Stimulated activated CD4-positive, alpha-beta T cell treated with anti-CD3 and anti-CD28 coated beads, Interleukin-15, amount 100 ng/mL, for 24 hours (primary cell): ENCODE measurements around the gene ZBTB17.
A peak's percentile ranks its signal among the peaks of the same experiment; 100 is the strongest.
"Not testable (repeated sequence)": the region's sequence is repeated elsewhere in the genome, so short reads cannot be mapped to it uniquely, and the experiment has no call there.

ENCODE experiments used
- DNase-seq: peaks from one replicate; pipeline ENCODE4 v3.0.0-alpha.2; 2020

ZBTB17 gene

DNA sequence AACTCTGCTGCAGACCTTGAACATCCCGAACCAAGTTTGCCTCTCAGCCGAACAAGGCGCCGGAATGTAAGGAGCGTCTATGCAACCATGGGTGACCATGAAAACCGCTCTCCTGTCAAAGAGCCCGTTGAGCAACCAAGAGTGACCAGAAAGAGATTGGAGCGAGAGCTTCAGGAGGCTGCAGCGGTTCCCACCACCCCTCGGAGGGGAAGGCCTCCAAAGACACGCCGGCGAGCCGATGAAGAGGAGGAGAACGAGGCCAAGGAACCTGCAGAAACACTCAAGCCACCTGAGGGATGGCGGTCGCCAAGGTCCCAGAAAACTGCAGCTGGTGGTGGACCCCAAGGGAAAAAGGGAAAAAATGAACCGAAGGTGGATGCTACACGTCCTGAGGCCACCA, 44.0 kb downstream of the ZBTB17 start:
- no peak for DNase-seq

DNA sequence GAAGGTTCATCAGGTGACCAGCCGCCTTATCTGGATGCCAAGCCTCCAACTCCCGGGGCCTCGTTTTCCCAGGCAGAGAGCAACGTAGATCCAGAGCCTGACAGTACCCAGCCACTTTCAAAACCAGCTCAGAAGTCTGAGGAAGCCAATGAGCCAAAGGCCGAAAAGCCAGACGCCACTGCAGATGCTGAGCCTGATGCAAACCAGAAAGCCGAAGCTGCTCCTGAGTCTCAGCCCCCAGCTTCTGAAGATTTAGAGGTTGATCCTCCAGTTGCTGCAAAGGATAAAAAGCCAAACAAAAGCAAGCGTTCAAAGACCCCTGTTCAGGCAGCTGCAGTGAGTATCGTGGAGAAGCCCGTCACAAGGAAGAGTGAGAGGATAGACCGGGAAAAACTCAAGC, 44.5 kb downstream of the ZBTB17 start:
- no peak for DNase-seq

DNA sequence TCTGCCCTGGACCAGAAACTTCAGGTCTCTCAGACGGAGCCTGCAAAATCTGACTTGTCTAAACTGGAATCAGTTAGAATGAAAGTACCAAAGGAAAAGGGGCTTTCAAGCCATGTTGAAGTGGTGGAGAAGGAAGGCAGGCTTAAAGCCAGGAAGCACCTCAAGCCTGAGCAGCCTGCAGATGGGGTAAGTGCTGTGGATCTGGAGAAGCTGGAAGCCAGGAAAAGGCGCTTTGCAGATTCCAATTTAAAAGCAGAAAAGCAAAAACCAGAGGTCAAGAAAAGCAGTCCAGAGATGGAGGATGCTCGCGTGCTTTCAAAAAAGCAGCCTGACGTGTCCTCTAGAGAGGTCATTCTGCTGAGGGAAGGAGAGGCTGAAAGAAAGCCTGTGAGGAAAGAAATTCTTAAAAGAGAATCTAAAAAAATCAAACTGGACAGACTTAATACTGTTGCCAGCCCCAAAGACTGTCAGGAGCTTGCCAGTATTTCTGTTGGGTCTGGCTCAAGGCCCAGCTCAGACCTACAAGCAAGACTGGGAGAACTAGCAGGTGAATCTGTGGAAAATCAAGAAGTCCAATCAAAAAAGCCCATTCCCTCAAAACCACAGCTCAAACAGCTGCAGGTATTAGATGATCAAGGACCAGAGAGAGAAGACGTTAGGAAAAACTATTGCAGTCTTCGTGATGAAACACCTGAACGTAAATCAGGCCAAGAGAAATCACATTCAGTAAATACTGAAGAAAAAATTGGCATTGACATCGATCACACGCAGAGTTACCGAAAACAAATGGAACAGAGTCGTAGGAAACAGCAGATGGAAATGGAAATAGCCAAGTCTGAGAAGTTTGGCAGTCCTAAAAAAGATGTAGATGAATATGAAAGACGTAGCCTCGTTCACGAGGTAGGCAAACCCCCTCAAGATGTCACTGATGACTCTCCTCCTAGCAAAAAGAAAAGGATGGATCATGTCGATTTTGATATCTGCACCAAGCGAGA, 46.6 kb downstream of the ZBTB17 start:
- no peak for DNase-seq

DNA sequence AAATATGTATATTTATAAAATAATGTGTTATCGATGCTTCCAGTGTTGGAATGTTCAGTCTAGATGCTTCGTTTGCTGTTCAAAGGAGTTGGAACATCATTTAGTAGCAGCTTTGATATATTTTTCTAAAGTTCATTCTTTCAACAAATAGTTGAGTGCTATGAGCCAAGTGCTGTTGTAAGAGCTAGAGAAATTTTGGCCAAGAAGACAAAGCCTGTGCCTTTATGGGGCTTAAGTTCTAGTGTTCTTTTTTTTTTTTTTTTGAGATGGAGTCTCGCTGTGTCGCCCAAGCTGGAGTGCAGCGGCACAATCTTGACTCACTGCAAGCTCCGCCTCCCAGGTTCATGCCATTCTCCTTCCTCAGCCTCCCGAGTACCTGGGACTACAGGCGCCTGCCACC, 49.5 kb downstream of the ZBTB17 start:
- DNase-seq: not testable (repeated sequence)

DNA sequence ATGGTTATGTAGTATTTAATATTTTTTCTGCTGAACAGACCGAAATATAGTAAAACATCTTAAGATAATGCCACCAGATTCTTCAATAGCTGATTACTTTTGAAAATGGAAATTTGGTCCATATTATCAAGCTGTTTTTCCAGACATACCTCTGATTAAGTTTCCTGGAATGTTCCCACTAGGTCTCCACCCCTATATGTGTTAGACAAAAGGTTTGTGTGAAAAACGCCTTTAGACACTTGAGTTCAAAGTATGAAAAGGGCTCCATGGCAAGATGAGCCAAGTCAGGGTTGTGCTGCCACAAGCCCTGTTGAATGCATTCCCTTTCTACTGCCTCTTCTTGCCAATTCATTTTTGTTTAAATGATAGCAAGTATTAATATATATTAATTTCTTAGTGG, 52.7 kb downstream of the ZBTB17 start:
- no peak for DNase-seq

DNA sequence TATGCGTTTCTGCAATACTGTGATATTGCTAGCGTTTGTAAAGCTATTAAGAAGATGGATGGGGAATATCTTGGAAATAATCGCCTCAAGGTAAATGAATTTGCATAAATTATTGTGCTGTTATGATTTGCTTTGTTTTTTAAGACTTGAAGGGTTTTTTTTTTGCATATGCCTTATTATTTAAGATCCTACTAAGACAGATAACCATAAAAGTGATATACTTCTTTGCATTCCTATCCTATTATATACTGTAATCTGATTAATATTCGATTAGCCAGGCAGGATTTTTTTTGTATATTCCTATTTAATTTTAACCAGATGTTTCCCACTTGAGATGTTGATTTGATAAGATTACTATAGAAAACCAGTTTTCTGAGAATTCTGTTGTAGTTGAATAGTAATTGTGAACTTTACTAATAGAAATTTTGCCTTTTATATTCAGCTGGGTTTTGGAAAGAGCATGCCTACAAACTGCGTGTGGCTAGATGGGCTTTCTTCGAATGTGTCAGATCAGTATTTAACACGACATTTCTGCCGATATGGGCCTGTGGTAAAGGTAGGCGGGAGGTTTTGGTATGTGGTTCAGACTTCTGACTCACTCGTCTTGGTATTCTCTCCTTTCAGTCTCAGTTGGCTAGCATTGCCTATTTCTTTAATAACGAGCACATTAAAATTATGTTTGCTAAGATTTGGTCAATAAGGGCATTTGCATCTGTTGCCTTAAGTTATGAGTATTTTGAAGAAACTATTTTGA, 56.8 kb downstream of the ZBTB17 start:
- peak; percentile 80 for DNase-seq

DNA sequence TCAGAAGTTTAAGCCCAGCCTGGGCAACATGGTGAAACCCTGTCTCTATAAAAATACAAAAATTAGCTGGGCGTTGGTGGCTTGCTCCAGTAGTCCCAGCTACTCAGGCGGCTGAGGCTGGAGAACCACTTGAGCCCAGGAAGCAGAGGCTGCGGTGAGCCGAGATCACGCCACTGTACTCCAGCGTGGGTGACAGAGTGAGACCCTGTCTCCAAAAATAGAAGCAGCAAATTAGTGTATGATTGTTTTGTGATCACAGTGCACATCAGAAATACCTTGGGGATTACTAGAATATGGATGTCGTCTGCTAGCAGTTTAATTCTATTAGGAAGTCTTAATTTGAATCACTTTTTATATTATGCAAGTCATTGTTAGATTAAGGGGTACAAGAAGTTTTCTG, 59.0 kb downstream of the ZBTB17 start:
- no peak for DNase-seq

DNA sequence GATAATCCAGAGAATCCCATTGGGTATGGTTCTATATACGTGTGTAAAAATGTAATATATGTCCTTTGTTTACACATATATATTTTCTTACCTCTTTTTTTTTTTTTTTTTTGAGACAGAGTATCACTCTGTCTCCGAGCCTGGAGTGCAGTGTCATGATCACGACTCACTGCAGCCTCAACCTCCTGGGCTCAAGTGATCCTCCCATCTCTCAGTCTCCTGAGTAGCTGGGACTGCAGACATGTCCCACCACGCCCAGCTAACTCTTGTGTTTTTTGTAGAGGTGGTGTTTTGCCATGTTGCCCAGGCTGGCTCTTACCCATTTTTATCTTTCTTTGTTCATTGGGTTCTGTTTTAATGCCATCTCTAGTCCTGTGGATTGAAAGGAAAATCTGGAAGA, 59.5 kb downstream of the ZBTB17 start:
- no peak for DNase-seq

DNA sequence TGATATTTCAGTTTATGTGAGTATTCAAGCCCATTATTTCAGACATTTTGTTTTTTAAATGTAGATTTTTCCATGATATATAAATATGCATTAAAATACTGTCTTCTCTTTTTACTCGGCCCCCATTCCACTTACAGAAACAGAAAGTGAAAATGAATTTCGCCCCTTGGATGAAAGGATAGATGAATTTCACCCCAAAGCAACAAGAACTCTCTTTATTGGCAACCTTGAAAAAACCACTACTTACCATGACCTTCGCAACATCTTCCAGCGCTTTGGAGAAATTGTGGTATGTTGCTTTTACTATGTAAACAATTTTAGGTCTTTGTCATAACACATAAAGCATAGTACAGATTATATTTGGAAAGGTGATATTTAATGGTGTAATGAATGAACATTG, 59.9 kb downstream of the ZBTB17 start:
- no peak for DNase-seq

DNA sequence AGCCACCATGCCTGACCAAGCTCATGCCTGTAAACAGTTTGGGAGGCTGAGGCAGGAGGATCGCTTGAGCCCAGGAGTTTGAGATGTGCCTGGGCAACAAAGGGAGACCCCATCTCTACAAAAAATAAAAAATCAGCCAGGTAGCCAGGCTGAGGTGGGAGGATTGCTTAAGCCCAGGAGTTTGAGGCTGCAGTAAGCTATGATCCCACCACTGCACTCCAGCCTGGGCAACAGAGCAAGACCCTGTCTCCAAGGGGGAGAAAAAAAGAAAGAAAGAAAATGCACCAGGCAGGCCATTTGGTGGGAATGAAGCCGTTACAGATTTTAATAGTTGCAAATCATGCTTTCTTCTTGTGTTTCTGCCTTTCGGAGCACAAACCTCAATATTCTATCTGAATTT, 62.3 kb downstream of the ZBTB17 start:
- not testable (repeated sequence) for DNase-seq

DNA sequence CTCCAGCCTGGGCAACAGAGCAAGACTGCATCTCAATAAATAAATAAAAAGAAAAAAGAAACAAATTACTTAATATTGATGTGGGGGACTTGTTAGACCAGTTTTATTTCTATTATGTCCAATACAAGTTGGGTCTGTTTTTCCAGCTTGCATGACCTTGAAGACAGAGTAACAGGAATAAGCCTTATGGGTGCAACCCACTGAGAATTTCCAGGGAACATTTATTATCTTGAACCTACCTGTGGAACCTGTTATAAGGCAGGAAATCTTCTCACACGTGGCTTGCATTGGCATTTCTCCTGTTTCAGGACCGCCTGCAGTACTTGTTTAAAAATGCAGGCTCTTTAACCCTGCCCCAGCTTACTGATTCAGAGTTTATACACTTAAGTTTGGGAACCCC, 64.0 kb downstream of the ZBTB17 start:
- DNase-seq: no peak

DNA sequence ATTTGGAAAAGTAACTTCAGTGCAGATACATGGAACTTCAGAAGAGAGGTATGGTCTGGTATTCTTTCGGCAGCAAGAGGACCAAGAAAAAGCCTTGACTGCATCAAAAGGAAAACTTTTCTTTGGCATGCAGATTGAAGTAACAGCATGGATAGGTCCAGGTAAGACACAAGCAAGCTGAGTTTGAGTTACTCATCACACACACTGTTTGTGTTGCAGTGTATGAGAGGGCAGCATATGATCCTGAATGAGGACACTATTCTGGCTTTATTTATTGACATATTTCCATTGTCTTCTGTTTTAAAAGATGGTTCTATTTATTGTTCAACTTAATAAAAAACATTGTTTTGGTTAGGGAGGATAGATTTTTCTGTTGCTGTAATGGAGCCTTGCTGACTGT, 64.8 kb downstream of the ZBTB17 start:
- DNase-seq: no peak

DNA sequence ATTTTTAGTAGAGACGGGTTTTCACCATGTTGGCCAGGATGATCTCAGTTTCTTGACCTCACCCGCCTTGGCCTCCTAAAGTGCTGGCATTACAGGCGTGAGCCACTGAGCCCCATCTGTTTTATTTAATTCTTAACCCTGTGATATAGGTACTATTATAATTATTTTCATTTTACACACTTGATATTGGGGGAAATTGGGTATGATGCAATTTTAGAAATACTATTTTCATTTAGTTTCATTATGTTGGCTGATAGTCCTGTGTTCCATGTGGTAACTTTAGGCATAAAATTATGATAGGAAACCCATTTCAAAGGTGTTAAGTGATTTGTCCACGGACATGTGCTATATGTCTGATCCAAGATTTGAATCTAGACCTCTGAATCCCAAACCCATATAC, 67.3 kb downstream of the ZBTB17 start:
- no peak for DNase-seq

DNA sequence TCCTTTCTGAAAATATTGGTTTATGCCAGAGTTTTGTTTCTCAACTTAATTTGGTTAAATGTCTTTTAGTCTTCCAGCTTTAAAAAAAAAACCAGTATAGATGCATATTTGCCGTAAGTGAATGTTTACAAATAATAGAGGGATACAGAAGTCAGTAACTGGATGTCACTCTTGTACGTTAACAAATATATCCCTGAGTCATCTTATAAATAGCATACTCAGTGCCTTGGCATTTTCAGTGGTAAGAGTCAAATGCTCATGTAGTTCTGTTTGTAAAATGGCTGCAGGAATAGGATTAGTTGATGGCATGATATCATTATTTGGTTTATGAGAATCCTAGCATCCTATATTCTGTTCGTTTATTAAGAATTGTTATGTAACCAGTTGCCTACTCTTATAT, 73.0 kb downstream of the ZBTB17 start:
- DNase-seq: no peak

DNA sequence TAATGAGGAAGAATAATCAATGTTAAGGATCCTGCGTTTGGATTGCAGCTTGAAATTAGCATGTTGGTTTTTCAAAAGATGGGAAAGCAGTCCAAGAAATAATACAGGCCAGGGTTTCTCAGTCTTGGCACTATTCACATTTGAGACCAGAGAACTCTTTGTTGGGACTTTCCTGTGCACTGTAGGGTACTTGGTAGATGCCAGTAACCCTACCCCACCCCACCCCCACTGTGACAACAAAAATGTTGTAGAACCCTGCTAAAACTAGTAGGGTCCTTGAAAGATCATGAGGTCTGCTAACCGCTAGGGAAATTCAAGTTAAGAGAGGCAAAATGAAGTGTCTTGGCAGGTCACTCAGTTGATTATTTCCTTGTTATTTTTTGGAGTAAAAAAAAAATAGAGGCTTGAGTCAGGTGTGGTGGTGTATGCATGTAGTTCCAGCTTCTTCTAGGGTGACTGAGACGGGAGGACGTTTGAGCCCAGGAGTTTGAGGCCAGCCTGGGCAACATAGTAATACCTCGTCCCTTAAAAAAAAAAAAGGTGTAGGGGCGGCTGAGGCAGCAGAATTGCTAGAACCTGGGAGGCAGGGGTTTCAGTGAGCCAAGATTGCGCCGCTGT, 75.1 kb downstream of the ZBTB17 start:
- DNase-seq: no peak

DNA sequence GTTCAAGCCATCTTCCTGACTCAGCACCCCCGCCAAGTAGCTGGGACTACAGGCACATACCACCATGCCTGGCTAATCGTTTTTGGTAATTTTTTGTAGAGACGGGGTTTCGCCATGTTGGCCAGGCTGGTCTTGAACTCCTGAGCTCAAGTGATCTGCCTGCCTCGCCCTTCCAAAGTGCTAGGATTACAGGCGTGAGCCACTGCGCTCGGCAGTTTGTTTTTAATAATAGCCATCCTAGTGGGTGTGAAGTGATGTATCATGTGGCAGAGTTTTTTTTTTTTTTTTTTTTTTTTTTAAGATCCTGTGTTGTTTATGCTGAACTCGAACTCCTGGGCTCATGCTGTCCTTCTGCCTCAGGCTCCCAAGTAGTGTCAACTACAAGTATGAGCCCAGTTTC, 76.6 kb downstream of the ZBTB17 start:
- no peak for DNase-seq

DNA sequence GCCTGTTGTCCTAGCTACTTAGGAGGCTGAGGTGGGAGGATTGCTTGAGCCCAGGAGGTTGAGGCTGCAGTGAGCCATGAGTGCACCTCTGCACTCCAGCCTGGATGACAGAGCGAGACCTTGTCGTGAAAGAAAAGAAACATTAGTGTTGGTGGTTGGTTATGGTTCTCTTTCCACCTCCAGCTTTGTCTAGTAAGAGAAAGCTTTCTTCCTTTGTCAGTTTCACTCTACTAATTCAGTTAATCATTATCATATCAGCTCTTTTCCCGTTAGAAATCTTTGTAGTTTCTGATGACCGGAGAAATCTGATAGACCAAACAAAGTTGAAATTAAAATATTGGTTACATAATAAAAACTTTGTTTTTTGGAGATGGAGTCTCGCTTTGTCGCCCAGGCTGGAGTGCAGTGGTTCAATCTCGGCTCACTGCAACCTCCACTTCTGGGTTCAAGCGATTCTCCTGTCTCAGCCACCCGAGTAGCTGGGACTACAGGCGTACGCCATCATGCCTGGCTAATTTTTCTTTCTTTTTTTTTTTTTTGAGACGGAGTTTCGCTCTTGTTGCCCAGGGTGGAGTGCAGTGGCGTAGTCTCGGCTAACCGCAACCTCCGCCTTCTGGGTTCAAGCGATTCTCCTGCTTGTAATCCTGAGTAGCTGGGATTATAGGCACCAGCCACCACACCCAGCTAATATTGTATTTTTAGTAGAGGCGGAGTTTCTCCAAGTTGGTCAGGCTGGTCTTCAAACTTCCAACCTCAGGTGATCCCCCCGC, 78.9 kb downstream of the ZBTB17 start:
- not testable (repeated sequence) for DNase-seq

DNA sequence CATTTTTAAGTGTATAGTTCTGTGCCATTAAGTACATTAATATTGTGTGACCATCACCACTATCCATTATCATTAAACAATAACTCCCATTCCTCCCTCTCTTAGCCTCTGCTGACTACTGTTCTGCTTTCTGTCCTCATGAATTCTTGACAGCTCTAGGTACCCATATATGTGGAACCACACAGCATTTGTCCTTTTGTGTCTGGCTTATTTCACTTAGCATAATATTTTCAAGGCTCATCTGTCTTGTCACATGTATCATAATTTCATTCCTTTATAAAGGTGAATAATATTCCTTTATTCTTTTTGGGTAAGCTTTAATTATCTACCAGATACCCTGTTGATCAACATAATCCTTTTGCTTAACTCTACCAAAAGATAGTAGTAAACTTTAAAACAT, 80.7 kb downstream of the ZBTB17 start:
- DNase-seq: no peak

DNA sequence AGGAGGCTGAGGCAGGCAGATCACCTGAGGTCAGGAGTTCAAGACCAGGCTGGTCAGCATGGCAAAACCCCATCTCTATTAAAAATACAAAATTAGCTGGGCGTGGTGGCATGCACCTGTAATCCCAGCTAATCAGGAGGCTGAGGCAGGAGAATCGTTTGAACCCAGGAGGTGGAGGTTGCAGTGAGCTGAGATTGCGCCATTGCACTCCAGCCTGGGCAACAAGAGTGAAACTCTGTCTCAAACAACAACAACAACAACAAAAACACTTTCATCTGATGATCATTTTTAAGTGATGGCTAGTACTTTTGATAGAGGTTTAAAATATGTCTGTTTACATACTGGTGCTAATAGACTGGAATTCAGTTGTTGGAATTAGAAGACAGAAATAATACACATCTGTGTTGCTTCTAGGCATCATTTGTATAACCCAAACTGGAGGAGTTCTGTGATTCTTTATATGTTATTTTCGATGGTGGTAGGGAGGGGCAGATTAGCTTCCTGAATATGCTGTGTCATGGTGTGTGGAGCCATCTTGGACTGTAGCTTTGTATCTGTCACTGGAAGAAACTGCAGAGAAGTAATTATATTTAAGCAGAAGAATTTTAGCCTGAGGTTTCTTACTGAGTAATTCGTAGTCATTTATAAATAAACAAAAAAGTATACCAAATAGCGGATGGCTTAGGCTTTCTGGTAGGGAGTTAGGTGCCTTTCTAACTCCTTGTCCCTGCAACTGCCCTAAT, 82.9 kb downstream of the ZBTB17 start:
- DNase-seq: not testable (repeated sequence)
